ENCODE data around the gene MAP3K9. TPM values are rescaled to one million over a fixed set of nuclear protein-coding genes. Genes with fewer than 3 reads are reported as not detected.
A peak's percentile ranks its signal among the peaks of the same experiment; 100 is the strongest.

Gene MAP3K9
- total and polyA plus RNA-seq, 10 of the 15 experiments (the other 5 are each of a cell fraction or from before 2014, with no cell fraction given): 0.48 to 7.9 (median 2.9) TPM

GRCh38 chr14:70803321-70804310 lies 5.7 kb downstream of the MAP3K9 start (continued):
- no peak; the same call in 1 of the 2 replicates for TF ChIP-seq MTA3 (IDR thresholded peaks at IDR 0.05; ENCODE audit: borderline replicate concordance, low read length)
- TF ChIP-seq IRF3 (IDR thresholded peaks at IDR 0.05): no peak
- peak; percentile 59; the same call in 1 of the 2 replicates for TF ChIP-seq ZBTB40 (IDR thresholded peaks at IDR 0.05; ENCODE audit: borderline replicate concordance)
- TF ChIP-seq ATF2 (IDR thresholded peaks at IDR 0.05; ENCODE audit: low read length): peak; percentile 74
- TF ChIP-seq ASH2L (IDR thresholded peaks at IDR 0.05; ENCODE audit: borderline replicate concordance, low read depth): no peak
- no peak for TF ChIP-seq NKRF (conservative IDR thresholded peaks at IDR 0.05)
- TF ChIP-seq EP300 (IDR thresholded peaks at IDR 0.05; ENCODE audit: borderline replicate concordance in 1 of 2, control insufficient read depth in 1 of 2, low read depth in 2 of 2, low read length in 2 of 2): peak; percentile 35 to 86; a peak in 3 of 4 replicates
- TF ChIP-seq EED (IDR thresholded peaks at IDR 0.05; ENCODE audit: low read depth): peak; percentile 55; the same call in 1 of the 2 replicates
- peak; percentile 91 for TF ChIP-seq NBN (IDR thresholded peaks at IDR 0.05)
- peak; percentile 100 for TF ChIP-seq SPI1 (IDR thresholded peaks at IDR 0.05; ENCODE audit: borderline replicate concordance, insufficient read depth, low read depth, low read length)
- TF ChIP-seq FOS (IDR thresholded peaks at IDR 0.05; ENCODE audit: borderline replicate concordance, extremely low read depth, insufficient read length): no peak
- no peak for TF ChIP-seq POLR2AphosphoS5 (IDR thresholded peaks at IDR 0.05; ENCODE audit: low read length)
- peak; percentile 82 for TF ChIP-seq BCL11A (IDR thresholded peaks at IDR 0.05; ENCODE audit: low read depth, low read length)
- TF ChIP-seq, protein P1, sequence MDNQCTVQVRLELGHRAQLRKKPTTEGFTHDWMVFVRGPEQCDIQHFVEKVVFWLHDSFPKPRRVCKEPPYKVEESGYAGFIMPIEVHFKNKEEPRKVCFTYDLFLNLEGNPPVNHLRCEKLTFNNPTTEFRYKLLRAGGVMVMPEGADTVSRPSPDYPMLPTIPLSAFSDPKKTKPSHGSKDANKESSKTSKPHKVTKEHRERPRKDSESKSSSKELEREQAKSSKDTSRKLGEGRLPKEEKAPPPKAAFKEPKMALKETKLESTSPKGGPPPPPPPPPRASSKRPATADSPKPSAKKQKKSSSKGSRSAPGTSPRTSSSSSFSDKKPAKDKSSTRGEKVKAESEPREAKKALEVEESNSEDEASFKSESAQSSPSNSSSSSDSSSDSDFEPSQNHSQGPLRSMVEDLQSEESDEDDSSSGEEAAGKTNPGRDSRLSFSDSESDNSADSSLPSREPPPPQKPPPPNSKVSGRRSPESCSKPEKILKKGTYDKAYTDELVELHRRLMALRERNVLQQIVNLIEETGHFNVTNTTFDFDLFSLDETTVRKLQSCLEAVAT (IDR thresholded peaks at IDR 0.05): peak; percentile 93
- TF ChIP-seq CBFB (IDR thresholded peaks at IDR 0.05; ENCODE audit: low read depth): no peak
